Measurements from ENCODE around the gene RTN4IP1.

GRCh38 chr6:106659859-106660258 lies 30.6 kb upstream of the RTN4IP1 start:
- TF ChIP-seq CTCF (conservative IDR thresholded peaks at IDR 0.05) (no peak), ZFX (IDR thresholded peaks at IDR 0.05) (no peak)
